Naive thymus-derived CD4-positive, alpha-beta T cell (primary cell): ENCODE data around the gene SQOR. TPM values are rescaled to one million over a fixed set of nuclear protein-coding genes. Genes with fewer than 3 reads are reported as not detected.

Experiments
- ATAC-seq: fragments of 150-1000 bp; cut with Tn5 transposase; 2 replicates; pipeline ENCODE4 v1.10.0; 2021; ENCODE audit warnings: mild to moderate bottlenecking, moderate library complexity
- CTCF ChIA-PET: fragments of 350-600 bp; sonication (Branson Sonifier 250); formaldehyde crosslinking; loops from one replicate; lab custom pipeline; 2021; ENCODE audit warnings: antibody characterized with exemption; lab: Charles Lee
- POLR2A ChIA-PET: fragments of 350-600 bp; sonication (Branson Sonifier 250); formaldehyde crosslinking; loops from one replicate; lab custom pipeline; 2021; ENCODE audit warnings: antibody characterized with exemption, inconsistent platforms; lab: Charles Lee
- DNase-seq, 9 donors: peaks; one replicate each; pipeline versions ENCODE4 v3.0.0 to v3.0.0-alpha.2; 2020 to 2022; ENCODE audit warnings: mixed read lengths in 1 of 9
- H3K27ac ChIP-seq: one replicate; pipeline ENCODE4 v1.7.0; 2013; ENCODE audit warnings: mild to moderate bottlenecking, low read depth, low read length, moderate library complexity
- H3K27me3 ChIP-seq, 2 donors: one replicate each; pipeline ENCODE4 v1.7.0; 2013; ENCODE audit warnings: low read length in 2 of 2, mild to moderate bottlenecking in 2 of 2, moderate library complexity in 2 of 2; ENCODE audit not compliant: control insufficient read depth in 2 of 2, insufficient read depth in 2 of 2
- H3K36me3 ChIP-seq, 3 experiments: 1 replicate in 2 of 3; 2 replicates in 1 of 3; pipeline ENCODE4 v1.7.0; 2013; ENCODE audit warnings: low read length in 3 of 3, mild to moderate bottlenecking in 3 of 3, moderate library complexity in 1 of 3; ENCODE audit not compliant: insufficient read depth in 3 of 3, control insufficient read depth in 2 of 3
- H3K4me1 ChIP-seq, 2 donors: one replicate each; pipeline ENCODE4 v1.7.0; 2013; ENCODE audit warnings: low read length in 2 of 2, mild to moderate bottlenecking in 2 of 2, moderate library complexity in 1 of 2; ENCODE audit not compliant: control insufficient read depth in 2 of 2, insufficient read depth in 2 of 2
- H3K4me3 ChIP-seq: 2 replicates; pipeline ENCODE4 v1.7.0; 2013; ENCODE audit warnings: mild to moderate bottlenecking, low read length
- H3K9me3 ChIP-seq, 3 experiments: 1 replicate in 2 of 3; 2 replicates in 1 of 3; pipeline ENCODE4 v1.7.0; 2013; ENCODE audit warnings: low read length in 3 of 3; ENCODE audit not compliant: control insufficient read depth in 2 of 3
- H3K27ac Mint-ChIP-seq, 9 donors: one replicate each; pipeline ENCODE4 v1.8.0; 2020 to 2022; ENCODE audit warnings: mixed read lengths in 9 of 9, mild to moderate bottlenecking in 8 of 9, moderate library complexity in 5 of 9, inconsistent platforms in 2 of 9
- H3K27me3 Mint-ChIP-seq, 5 donors: one replicate each; pipeline ENCODE4 v1.8.0; 2021 to 2022; ENCODE audit warnings: mixed read lengths in 5 of 5, mild to moderate bottlenecking in 1 of 5
- H3K36me3 Mint-ChIP-seq, 5 donors: one replicate each; pipeline ENCODE4 v1.8.0; 2020 to 2022; ENCODE audit warnings: mixed read lengths in 5 of 5, mild to moderate bottlenecking in 3 of 5, inconsistent platforms in 1 of 5
- H3K4me1 Mint-ChIP-seq, 7 donors: one replicate each; pipeline ENCODE4 v1.8.0; 2020 to 2022; ENCODE audit warnings: mixed read lengths in 7 of 7, mild to moderate bottlenecking in 3 of 7, inconsistent platforms in 1 of 7
- H3K4me3 Mint-ChIP-seq, 10 donors: one replicate each; pipeline ENCODE4 v1.8.0; 2020 to 2022; ENCODE audit warnings: mild to moderate bottlenecking in 10 of 10, mixed read lengths in 10 of 10, moderate library complexity in 6 of 10, inconsistent platforms in 2 of 10
- H3K9me3 Mint-ChIP-seq, 11 donors: one replicate each; pipeline ENCODE4 v1.8.0; 2020 to 2022; ENCODE audit warnings: mixed read lengths in 11 of 11, mild to moderate bottlenecking in 4 of 11, inconsistent platforms in 1 of 11, moderate library complexity in 1 of 11
- intact Hi-C, 2 donors: fragments of 100-400 bp; cut with micrococcal nuclease; formaldehyde crosslinking; loops; one replicate each; pipeline ENCODE4 v1.15.1; 2023
- polyA plus RNA-seq, 2 donors: library from polyadenylated mRNA; unstranded; fragments of 300-500 nt; fragmentation: Illumina TruSeq; gene quantifications; one replicate each; pipeline ENCODE4 v1.2.3, GENCODE V29; 2021
- total RNA-seq, 6 experiments: library from RNA in 5 of 6; stranded (reverse) in 5 of 6; gene quantifications; 1 replicate in 5 of 6; 2 replicates in 1 of 6; pipeline ENCODE4 v1.2.3 and lab custom pipeline; 2021 to 2026

The SQOR gene
- total and polyA plus RNA-seq, 7 experiments from 2014 or later = 20.6 to 115 (median 45.1) TPM

DNA sequence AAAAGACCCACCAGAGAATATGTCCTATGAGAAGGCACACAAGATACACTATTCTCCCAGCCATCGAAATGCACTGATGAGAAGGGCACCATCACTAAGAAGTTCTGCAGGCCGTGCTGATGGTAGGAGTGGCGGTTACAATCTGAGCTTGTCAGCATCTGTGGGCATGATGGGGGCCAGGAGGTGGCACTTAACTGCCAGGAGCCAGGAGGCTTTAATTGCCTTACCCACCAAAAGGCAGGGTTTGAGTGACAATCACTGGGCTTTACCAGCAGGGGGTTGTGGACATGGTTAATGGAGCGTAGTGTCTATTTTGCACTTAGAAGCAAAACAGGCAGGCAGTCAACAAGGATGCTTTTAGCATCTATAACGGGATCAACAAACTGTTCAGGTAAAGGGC lies 16.0 kb upstream of the SQOR start:
- CTCF ChIA-PET = interaction anchor here (1.0 kb wide), 2 partner anchors 25 to 86 kb away, joined by 3 to 4 read pairs; no protein-coding TSS in a partner anchor
- Mint-ChIP-seq H3K9me3 (peaks cover 0 to 8% (median 0%) of the 10 kb centered on the region in 11 donors), H3K36me3 (peaks cover 0 to 5% (median 3%) of the 10 kb centered on the region in 5 donors), H3K4me3 (no peak overlapping the region), H3K4me1 (peaks cover 0 to 4% (median 0%) of the 10 kb centered on the region in 7 donors), H3K27ac (no peak overlapping the region), H3K27me3 (peaks cover 0 to 14% (median 0%) of the 10 kb centered on the region in 5 donors)
- POLR2A ChIA-PET = no interaction called here
- Histone ChIP-seq H3K4me1 (no peaks in the 10 kb centered on the region), H3K9me3 (no peaks in the 10 kb centered on the region), H3K4me3 (no peak overlapping the region), H3K27me3 (no peaks in the 10 kb centered on the region), H3K36me3 (no peaks in the 10 kb centered on the region), H3K27ac (no peak overlapping the region)
- ATAC-seq = no peak
- intact Hi-C loops = loop anchor here in 1 of 2 donors (10.0 kb wide), 1 partner anchor 494 kb away; the partner anchor contains the start of genes DUOX1 and DUOXA1
- peak in 1 of 9 donors; percentile 13 for DNase-seq

DNA sequence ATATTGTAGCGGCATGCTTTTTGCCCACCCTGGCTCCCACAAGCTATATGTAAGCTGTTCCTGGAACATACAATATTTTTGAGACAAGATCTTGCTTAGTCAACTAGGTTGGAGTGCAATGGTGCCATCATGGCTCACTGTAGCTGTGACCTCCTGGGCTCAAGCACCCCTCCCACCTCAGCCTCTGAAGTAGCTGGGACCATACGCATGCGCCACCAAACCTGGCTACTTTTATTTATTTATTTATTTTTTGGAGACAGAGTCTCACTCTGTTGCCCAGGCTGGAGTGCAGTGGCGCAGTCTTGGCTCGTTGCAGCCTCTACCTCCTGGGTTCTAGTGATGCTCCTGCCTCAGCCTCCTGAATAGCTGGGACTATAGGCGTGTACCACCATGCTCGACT lies 6.7 kb upstream of the SQOR start:
- Histone ChIP-seq H3K27ac (no peak overlapping the region), H3K9me3 (peaks cover 0 to 7% (median 0%) of the 10 kb centered on the region in 3 experiments), H3K4me3 (no peak overlapping the region), H3K36me3 (no peaks in the 10 kb centered on the region), H3K4me1 (no peaks in the 10 kb centered on the region), H3K27me3 (no peaks in the 10 kb centered on the region)
- H3K36me3 Mint-ChIP-seq = peaks cover 0 to 19% (median 9%) of the 10 kb centered on the region in 5 donors
- DNase-seq (no peak), ATAC-seq (no peak)
- H3K4me3 Mint-ChIP-seq = no peak overlapping the region
- peaks cover 0 to 29% (median 0%) of the 10 kb centered on the region in 5 donors for H3K27me3 Mint-ChIP-seq
- peaks cover 6 to 43% (median 21%) of the 10 kb centered on the region in 11 donors for H3K9me3 Mint-ChIP-seq
- peaks cover 0 to 7% (median 0%) of the 10 kb centered on the region in 7 donors for H3K4me1 Mint-ChIP-seq
- H3K27ac Mint-ChIP-seq = no peak overlapping the region
- ChIA-PET POLR2A (interaction anchor here (0.6 to 0.7 kb wide), 2 partner anchors 17 to 234 kb away, joined by 3 to 4 read pairs; no protein-coding TSS in a partner anchor), CTCF (no interaction called here)
- intact Hi-C loops = no loop called here

DNA sequence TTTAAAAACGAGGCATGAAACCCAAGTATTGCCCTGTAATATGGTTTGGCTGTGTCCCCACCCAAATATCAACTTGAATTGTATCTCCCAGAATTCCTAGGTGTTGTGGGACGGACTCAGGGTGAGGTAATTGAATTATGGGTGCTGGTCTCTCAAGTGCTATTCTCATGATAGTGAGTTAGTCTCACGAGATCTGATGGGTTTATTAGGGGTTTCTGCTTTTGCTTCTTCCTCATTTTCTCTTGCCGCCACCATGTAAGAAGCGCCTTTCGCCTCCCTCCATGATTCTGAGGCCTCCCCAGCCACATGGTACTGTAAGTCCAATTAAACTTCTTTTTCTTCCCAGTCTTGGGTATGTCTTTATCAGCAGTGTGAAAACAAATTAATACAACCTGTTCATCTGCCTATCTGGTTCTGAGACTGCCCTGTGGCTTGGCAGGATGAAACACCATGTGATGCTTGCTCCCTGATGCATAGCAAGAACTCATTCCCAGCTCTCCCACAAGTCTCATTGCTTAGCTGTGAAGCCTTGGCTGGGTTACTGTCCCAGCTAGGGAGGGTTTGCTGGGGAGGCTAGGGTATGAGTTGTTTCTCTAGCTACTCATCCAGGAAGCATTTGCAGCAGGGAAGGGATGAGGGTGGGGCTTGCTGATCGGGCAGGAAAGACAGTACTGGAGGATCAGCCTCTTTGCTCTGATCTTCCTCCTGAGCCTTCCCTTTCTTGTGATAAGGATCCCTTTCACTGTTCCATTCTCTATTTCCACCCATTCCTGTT lies 3.7 kb upstream of the SQOR start:
- Mint-ChIP-seq H3K4me3 (no peak overlapping the region), H3K4me1 (peaks cover 0 to 18% (median 9%) of the 10 kb centered on the region in 7 donors), H3K27ac (no peak overlapping the region), H3K36me3 (peaks cover 0 to 16% (median 7%) of the 10 kb centered on the region in 5 donors), H3K27me3 (peaks cover 0 to 26% (median 0%) of the 10 kb centered on the region in 5 donors), H3K9me3 (peaks cover 2 to 19% (median 13%) of the 10 kb centered on the region in 11 donors)
- Histone ChIP-seq H3K4me1 (peaks cover 4 to 6% of the 10 kb centered on the region in 2 donors), H3K9me3 (peaks cover 0 to 7% (median 0%) of the 10 kb centered on the region in 3 experiments), H3K27me3 (no peaks in the 10 kb centered on the region), H3K4me3 (no peak overlapping the region), H3K27ac (no peak overlapping the region), H3K36me3 (peaks cover 0 to 7% (median 0%) of the 10 kb centered on the region in 3 experiments)
- intact Hi-C loops = loop anchor here in 1 of 2 donors (10.0 kb wide), 1 partner anchor 1346 kb away; the partner anchor contains the start of gene GOLM2
- DNase-seq (no peak), ATAC-seq (no peak)
- POLR2A ChIA-PET = no interaction called here
- CTCF ChIA-PET = no interaction called here

DNA sequence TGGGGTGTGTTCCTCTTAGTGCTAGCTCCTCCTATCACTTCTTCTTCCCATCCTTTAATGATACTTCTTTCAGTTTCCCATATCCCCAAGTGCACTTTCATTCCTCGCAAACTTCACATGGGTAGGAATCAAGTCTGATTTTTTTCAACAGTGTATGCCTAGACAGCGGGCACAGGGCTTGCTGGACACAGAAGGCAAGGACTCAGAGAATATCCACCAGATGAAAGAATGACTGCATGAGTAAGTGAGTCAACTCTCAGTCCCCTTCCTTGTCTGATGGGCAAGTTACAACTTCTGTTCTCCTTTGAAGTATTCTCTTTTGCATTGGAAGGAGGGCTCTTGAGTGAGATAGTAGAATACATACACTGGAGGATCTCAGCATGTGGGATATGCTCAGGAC lies 3.1 kb upstream of the SQOR start:
- CTCF ChIA-PET = no interaction called here
- Mint-ChIP-seq H3K4me1 (peaks cover 0 to 18% (median 14%) of the 10 kb centered on the region in 7 donors), H3K27me3 (peaks cover 0 to 23% (median 0%) of the 10 kb centered on the region in 5 donors), H3K27ac (no peak overlapping the region), H3K9me3 (peaks cover 0 to 12% (median 8%) of the 10 kb centered on the region in 11 donors), H3K4me3 (peak overlapping the region in 1 of 10 donors; percentile 13), H3K36me3 (peaks cover 0 to 9% (median 4%) of the 10 kb centered on the region in 5 donors)
- H3K9me3 ChIP-seq = peaks cover 0 to 5% (median 0%) of the 10 kb centered on the region in 3 experiments
- POLR2A ChIA-PET = no interaction called here
- H3K27ac ChIP-seq = no peak overlapping the region
- H3K4me1 ChIP-seq = peaks cover 8 to 11% of the 10 kb centered on the region in 2 donors
- no peak overlapping the region for H3K4me3 ChIP-seq
- ATAC-seq (no peak), DNase-seq (no peak)
- no peaks in the 10 kb centered on the region for H3K27me3 ChIP-seq
- H3K36me3 ChIP-seq = peaks cover 0 to 7% (median 0%) of the 10 kb centered on the region in 3 experiments
- intact Hi-C loops = loop anchor here in 1 of 2 donors (10.0 kb wide), 1 partner anchor 1347 kb away; the partner anchor contains the start of gene GOLM2

DNA sequence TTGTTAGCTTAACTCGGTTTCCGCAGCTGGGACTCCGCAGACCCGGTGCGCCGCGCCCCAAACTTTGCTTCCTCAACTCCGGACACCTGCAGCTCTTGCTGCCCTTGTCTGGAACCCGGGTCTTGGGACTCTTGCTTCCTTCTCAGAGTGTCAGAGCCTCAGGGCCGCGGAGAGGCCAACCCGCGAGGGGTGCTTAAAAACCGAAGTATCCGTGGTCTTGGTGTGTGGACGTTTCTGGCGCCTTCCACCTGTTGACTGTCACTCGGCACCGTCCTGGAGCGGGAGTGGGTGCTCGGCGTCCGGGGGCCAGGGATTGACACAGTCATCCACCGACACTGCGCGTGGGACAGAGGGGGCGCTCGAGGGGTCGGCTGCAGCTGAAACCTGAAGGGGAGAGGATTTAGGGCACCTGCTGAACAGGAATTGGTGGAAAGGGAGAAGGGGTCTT lies 386 bp downstream of the SQOR start:
- Histone ChIP-seq H3K27ac (peak overlapping the region; percentile 69), H3K9me3 (no peaks in the 10 kb centered on the region), H3K4me1 (peaks cover 24 to 27% of the 10 kb centered on the region in 2 donors), H3K4me3 (peak overlapping the region; percentile 84), H3K36me3 (peaks cover 0 to 7% (median 0%) of the 10 kb centered on the region in 3 experiments), H3K27me3 (no peaks in the 10 kb centered on the region)
- peaks cover 0 to 36% (median 8%) of the 10 kb centered on the region in 5 donors for H3K36me3 Mint-ChIP-seq
- ATAC-seq (peak; percentile 67), DNase-seq (peak in 8 of 9 donors; percentile 48 to 68 (median 56))
- H3K27ac Mint-ChIP-seq = peak overlapping the region; percentile 84 to 96 (median 91)
- intact Hi-C loops = loop anchor here (1.0 to 10.0 kb wide), 7 partner anchors 21 to 1350 kb away; partner anchors contain the start of genes GOLM2 (in 1 of the 2) and SLC30A4 (in 1 of the 2)
- peaks cover 0 to 3% (median 0%) of the 10 kb centered on the region in 11 donors for H3K9me3 Mint-ChIP-seq
- peaks cover 30 to 52% (median 44%) of the 10 kb centered on the region in 7 donors for H3K4me1 Mint-ChIP-seq
- CTCF ChIA-PET = interaction anchor here (0.6 kb wide), 1 partner anchor 180 kb away, joined by 3 read pairs; no protein-coding TSS in a partner anchor
- peaks cover 0 to 9% (median 0%) of the 10 kb centered on the region in 5 donors for H3K27me3 Mint-ChIP-seq
- POLR2A ChIA-PET = interaction anchor here (0.5 to 0.9 kb wide), 3 partner anchors 14 to 1838 kb away, joined by 3 to 5 read pairs (median 3); no protein-coding TSS in a partner anchor
- peak overlapping the region; percentile 91 to 98 (median 96) for H3K4me3 Mint-ChIP-seq

DNA sequence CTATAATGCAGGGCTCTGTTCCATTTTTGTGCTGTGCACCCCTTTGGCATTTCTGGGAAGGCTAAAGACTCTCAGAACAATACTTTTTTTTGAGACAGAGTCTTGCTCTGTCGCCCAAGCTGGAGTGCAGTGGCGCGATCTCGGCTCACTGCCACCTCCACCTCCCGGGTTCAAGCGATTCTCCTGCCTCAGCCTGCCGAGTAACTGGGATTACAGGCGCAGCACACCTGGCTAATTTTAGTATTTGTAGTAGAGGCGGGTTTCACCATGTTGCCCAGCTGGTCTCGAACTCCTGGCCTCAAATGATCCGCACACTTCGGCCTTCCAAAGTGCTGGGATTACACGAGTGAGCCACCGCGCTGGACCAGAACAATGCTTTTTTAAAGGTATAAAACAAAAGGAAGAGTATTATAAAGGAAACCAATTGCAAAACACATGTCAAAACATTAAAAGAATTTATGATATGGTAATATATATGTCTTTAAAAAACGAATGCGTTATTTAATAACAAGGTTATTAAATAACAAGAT lies 999 bp downstream of the SQOR start:
- Mint-ChIP-seq H3K27ac (peak overlapping the region; percentile 84 to 96 (median 91)), H3K9me3 (peaks cover 0 to 3% (median 0%) of the 10 kb centered on the region in 11 donors), H3K4me3 (peak overlapping the region; percentile 91 to 98 (median 96)), H3K4me1 (peaks cover 34 to 58% (median 46%) of the 10 kb centered on the region in 7 donors), H3K36me3 (peaks cover 0 to 41% (median 9%) of the 10 kb centered on the region in 5 donors), H3K27me3 (peaks cover 0 to 3% (median 0%) of the 10 kb centered on the region in 5 donors)
- Histone ChIP-seq H3K9me3 (no peaks in the 10 kb centered on the region), H3K27ac (peak overlapping the region; percentile 69), H3K27me3 (no peaks in the 10 kb centered on the region), H3K36me3 (peaks cover 0 to 7% (median 0%) of the 10 kb centered on the region in 3 experiments), H3K4me1 (peaks cover 24 to 27% of the 10 kb centered on the region in 2 donors), H3K4me3 (peak overlapping the region; percentile 84)
- intact Hi-C loops = loop anchor here (1.0 to 10.0 kb wide), 7 partner anchors 22 to 1351 kb away; partner anchors contain the start of genes GOLM2 (in 1 of the 2) and SLC30A4 (in 1 of the 2)
- ChIA-PET CTCF (no interaction called here), POLR2A (interaction anchor here (0.6 to 0.9 kb wide), 2 partner anchors 14 to 23 kb away, joined by 3 to 4 read pairs; no protein-coding TSS in a partner anchor)
- DNase-seq (no peak), ATAC-seq (no peak)
